HCEC 1CT (cell line): ENCODE results near the gene RBFOX2.

Experiments
- DNase-seq: peaks from one replicate; pipeline ENCODE4 v3.0.0-alpha.2; 2017

Gene RBFOX2

DNA sequence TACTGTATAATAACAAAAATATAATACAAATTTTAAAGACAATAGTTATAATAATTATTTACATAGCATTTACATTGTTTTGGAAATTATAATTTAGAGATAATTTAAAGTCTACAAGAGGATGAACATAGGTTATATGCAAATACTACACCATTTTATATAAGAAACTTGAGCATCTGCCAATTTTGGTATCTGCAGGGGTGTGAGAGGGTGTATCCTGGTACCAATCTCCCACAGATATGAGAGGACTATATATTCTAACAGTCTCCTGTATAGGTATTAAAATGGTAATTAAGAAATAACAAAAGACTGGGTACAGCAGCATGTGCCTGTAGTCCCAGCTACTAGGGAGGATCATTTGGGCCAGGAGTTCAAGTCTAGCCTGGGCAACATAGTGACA lies 176.5 kb downstream of the RBFOX2 start:
- DNase-seq, result no peak

DNA sequence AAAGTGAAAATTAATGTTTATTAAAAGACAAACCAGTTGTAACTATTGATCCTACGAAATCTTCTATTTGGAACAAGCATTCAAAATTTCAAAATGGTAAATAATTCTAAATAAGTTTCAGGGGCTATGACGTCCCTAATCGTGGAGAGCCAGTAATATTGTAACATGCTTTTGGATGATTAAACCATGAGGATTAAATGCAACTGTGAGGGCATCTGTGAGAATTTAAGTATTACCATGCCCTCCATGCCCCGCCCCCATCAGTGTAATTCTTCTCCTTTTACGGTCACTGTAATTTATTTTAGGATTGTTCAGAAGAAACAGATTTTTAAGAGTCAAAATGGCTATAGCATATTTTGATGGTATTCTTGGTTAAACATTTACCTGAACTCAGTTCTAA lies 177.8 kb downstream of the RBFOX2 start:
- DNase-seq, result no peak

DNA sequence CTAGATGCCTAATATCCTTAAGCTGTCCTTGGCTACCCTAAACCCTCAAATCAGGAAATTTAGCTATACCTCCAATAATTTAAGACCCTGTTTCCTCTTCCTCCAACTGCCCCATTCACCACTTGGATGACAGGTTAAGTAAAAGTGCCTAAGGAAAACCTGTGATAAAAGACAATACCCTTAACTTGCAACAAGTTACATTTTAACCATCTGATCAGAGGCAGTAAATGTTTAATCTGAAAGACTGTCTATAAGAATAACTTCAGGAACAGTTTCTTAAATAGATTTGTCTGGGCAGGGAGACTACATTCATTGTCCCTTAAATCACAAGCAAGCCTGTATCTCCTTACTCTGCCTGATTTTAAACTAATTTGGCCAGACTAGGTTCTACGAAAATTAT lies 181.8 kb downstream of the RBFOX2 start:
- no peak for DNase-seq

DNA sequence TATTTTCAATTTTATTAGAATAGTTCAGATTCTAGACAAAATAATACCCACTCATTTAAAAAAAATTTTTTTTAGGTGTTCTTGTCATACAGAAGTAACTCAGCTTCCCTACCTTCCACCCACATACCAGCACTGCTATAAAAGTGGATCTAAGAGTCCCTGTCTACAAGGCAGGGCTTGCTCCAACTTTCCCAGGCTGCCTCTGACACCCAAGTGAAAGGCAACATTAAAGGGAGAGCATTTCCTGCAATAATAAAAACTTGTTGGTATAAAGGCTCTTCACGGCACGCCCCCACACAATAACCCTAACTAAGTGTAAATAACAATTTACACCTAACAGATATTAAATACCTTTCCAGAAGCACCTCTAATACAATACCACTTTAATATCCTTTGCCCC lies 183.7 kb downstream of the RBFOX2 start:
- DNase-seq, result no peak

DNA sequence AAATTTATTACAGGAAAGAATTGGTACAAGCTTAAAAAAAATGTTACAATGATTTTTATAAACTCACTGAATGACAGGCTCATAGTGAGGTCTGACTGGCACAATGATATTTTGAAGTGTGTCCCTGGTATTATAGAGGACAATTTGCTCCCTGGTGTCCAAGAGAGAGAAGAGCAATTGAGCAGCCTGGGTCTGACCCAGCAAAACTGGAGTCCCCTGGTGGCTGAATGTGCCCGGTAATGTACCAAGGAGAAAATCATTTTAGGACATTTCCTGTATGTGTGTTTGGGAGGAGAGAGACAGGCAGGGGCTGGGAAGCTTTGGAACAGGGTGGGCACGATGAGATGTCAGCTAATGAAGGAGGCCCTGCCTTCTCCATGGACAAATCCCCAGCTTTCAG lies 185.7 kb downstream of the RBFOX2 start:
- peak; percentile 53 for DNase-seq

DNA sequence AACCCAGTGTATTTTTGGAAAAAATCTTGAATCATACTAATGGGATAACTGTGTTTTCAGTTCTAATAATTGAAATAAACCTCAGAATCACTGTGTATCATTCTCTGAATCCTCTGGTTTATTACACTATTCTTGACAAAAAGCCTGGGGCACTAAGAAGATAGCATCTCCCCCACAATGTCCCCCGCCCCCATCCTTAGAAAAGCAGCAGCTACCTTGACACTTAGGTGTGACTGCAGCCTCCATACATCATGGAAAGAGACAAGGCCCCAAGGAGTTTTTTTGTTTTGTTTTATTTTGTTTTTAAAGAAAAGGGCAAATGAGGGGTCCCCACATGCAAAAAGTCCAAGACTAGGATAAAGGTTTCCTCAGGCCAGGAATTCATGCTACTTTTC lies 186.1 kb downstream of the RBFOX2 start:
- DNase-seq, result no peak

DNA sequence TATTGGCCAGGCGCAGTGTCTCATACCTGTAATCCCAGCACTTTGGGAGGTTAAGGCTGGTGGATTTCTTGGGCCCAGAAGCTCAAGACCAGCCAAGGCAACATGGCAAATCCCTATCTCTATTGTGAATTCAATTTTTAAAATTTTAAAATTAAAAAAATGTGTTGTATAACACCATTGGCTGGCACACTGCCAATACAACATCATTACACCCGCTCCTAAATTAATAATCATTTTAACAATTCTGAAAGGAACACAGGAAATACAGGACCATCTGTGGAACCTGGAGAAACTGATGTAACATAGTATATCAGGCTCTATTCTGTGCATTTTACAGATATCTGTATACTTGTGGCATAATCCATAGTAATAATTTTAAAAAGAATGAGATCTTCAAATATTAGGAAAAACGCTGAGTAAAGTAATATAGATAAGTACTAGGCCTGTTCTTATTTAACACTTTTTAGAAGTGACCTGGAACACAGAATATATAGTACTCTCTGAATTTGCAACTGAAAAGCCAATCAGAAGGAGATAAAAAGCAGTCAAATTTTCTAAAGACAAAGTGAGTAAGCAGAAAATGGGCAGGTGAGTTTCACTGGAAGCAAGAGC lies 186.6 kb downstream of the RBFOX2 start:
- DNase-seq, result no peak

DNA sequence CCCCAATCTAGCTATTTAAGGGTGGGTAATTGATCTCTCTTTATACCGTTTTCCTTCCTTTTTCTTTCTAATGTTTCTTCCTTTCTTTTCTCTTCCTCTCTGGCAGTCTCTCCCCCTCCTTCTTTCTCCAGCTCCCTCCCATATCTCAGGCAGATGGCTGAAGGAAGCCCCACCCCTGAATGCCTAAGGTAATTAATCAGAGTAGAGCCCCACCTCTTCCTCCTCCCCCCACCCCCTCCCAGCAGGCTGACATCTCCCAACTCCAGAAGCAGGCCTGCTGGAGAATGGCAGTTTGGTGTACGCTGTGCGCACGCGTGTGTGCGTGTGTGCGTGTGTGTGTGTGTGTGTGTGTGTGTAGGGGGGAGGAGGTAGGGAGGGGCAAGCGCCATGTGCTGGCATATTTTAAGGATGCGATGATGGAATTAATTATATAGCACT lies 188.3 kb downstream of the RBFOX2 start:
- DNase-seq, result peak; percentile 96

DNA sequence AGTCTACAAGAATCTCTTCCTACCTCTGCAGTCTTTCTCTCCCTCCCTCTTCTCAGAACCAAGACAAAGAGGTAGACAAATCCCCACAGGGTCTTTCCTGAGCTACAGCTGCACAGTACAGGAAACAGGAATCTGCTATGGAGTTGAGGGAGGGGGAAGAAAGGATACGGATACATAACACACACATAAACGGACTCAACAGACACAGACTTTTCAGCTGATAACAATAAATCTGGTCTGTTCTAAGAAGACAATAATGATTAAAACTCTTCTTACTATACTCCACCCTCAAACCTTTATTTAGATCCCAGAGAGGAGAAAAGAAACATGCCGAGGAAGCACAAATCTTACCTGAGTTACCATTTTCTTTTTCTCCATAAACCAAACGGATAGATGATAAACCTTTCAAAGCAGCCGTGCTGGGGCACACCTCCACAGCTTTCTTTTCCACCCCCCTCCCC lies 188.8 kb downstream of the RBFOX2 start:
- peak; percentile 21 for DNase-seq

DNA sequence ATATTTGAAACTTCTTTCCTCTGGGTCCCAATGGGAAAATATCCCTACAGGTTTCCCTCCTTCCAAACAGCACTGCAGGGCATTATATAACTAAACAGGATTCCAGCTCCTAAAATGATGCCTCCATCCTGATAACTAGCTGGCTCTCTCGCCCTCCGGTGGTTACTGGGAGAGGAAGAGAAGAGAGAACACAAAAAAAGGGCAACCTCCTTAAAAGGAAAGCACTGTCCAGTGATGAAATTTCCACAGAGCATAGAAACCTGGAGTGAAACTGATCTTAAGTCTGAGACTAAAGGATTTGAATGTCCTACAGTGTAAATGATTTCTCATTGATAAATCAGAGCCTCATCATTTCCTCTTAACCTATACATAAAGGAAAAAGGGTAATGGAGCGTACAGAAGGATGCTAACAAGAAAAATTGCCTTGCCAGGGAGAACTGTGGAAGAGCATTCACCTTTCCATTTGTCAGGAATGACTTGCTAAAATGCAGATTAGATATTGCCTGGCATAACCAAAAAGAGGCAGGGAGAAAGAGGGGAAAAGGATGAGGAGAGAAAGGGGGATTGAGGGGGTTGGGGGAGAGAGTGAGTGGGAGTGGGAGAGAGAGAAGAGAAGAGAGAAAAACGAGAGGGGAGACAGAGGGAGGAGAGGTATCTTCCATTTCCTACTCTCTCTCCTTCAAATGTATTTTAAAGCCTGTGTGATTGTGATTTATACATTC lies 189.6 kb downstream of the RBFOX2 start:
- peak; percentile 80 for DNase-seq

DNA sequence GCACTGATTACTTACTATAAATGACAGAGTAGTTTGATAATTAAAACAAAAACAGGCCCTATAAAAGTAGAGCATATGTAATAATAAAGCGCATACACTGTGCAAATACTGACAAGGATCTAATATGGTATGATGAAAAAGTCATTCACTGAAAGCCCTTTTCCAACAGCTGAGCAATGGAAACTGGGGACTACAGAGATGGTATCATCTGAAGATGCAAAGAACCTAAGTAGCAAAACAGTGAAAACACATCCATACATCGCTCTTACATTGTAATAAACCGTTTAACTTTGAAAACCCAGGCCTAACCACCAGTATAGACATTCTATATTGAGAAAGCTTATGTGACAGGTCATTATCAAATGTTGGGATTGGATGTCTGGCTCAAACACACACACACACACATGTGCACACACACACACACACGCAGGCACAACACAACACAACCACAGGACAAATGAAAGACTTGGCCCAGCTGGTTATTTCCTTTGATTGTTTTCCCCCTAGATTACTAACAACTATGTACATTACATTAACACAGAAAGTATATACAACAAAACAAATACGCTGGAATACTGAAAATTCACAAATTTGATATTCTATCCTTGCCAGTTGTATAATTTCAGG lies 191.4 kb downstream of the RBFOX2 start:
- DNase-seq, result no peak

DNA sequence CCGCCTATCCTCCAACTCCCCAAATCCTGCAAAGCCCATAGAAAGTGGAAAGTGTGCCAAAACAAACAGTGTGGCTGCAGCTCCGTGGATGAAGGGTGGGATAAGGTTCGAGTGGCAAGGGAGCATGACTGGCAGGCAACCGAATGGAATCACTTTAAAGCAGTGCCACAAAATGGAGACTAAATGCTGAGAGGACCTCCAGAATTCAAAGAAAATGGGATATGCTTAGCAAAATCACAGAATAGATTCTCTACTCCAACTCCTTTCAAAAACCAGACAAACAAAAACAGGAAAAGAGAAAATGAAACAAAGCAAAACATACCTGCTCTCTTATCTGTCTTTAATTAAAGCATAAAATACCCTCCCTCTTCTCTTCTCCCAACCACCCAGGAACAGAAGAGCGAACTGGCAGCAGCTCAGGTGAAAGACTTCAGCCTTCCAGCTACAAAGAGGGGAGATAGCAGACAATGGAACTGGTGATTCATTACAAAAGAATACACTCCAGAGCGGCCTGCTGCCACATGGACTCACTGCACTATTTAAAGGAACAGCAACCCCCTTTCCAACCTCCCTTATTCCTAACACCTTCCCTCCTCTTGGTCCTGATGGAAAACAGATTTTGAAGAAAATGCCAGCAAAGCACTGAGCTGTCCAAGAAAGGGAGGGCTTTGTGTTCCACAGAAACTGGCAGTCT lies 192.5 kb downstream of the RBFOX2 start:
- DNase-seq, result peak; percentile 83

DNA sequence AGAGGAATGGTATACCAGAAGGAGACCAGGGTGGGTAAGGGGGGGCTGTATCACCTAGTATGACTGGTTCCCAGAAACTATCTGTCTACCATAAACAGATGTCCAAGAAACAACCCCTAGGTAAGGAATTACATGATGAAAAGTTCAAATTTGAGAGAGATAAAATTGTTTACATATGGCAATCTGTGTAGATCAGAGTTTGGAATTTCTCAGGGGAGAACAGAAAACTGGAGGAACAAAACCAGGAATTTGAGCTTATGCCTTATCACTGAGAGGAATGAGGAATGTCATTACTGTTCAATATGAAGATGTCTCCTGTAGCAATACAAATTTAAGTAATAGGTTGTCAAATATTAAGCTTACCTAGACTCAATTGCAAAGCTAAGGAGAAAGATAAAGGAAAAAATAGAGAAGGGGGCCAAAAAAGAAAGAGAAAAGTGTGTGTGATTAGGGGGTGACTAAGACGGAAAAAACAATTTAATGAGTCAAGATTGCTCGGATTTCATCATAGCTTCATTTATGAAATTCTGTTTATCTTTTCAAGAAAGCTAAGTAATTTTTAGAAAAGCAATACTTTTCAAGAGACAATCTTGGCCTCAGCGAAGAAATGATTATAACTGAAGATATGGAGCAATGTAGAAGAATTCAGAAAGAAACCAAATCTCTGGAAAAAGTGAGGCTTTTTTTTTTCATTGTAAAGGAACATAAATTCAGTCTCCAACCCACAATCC lies 193.2 kb downstream of the RBFOX2 start:
- DNase-seq, result peak; percentile 64

DNA sequence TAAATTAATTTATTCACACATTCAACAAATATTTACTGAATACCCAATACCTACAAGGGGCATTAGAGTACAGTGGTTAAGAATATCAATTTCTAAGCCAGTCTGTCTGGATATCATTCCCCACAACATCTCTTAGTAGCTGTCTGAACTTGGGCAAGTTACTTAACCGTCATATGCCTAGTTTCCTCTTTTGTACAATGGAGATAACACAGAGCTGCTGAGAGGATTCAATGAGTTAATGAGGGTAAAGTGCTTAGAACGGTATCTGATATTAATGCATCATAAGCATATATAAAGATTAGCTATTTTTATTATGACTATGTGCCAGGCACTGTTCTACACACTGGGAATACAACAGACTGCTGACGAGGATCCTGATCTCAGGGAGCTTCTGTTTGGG lies 194.6 kb downstream of the RBFOX2 start:
- DNase-seq, result no peak

DNA sequence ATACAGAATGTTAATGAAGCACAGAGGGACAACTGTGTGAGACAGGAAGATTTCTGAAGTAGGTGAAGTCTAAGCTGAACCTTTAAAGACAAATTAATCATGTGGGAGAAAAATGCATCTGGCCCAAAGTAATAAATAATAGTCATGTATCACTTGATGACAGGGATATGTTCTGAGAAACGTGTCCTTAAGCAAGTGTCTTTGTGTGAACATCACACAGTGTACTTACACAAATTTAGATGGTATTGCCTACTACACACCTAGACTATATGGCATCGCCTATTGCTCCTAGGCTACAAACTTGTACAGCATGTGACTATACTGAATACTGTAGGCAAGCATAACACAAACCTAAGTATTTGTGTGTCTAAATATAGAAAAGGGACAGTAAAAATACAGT lies 198.3 kb downstream of the RBFOX2 start:
- DNase-seq, result no peak

DNA sequence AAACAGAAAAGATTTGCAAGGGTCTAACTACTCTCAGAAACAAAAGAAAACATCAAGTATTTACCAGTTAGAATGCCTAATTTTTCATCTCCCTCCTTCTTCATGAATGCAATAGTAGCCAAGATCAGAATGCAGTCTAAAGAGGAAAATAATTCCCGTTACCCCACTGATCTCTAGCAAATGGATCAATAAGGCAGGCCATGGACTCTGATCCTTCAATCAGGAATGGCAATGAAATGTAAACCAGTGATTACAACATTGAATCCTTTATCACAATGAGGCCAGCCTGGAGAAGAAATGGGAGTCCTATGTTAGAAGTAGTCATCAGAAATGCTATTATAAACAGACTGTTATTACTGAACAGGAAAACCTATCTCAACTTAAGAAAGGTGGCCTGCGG lies 204.4 kb downstream of the RBFOX2 start:
- DNase-seq, result no peak

DNA sequence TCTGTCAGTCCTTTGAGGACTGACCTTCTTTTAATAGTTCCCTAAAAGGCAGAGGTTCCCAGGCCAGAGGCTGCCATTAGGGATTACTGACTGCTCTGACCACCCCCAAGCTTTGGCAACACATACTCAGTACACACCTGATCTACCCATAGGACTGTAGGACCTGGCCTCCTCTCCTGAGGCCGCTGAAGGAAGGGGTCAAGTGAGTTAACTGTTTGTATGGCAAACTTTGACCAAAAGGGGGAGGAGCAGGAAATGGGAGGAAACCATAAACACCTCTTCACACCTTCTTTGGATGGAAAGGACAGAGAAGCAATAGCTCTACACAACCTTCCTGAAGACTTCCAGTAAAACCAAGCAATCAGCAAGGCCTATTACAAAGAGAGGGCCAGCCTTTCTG lies 207.0 kb downstream of the RBFOX2 start:
- DNase-seq, result no peak

DNA sequence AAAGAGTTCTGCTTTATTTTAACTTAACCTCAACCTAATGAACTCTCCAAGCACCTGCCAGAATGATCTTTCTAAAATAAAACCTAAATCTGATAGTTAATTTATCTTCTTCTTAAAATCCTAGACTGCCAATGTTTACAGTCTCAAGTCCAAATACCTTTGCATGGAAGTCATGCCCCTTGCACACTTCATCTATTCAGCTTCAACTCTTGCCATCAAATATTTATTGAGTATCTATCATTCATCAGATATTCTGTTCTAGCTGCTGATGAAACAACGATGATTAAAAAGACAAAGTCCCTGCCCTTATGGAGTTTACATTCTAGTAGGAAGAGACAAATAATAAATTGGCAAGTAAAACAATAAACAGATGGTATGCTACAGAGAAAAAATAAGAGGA lies 209.2 kb downstream of the RBFOX2 start:
- no peak for DNase-seq

DNA sequence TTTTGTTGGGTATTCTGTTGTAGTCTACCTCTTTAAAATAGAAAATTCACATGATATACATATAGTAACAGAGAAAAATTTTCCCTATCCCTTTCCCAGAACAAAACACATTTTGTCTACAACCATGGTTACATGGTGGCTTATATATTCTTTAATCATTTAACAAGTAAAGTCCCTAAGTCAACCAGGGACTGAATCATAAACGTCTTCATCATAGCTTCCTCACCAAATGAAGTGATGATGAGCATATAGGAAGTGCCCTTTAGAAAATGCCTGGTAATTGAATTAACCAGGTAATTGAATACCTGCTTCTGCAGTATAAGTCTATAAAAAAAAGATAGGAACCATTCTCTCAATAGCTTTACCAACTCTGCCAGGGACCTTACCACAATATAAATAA lies 209.7 kb downstream of the RBFOX2 start:
- no peak for DNase-seq

DNA sequence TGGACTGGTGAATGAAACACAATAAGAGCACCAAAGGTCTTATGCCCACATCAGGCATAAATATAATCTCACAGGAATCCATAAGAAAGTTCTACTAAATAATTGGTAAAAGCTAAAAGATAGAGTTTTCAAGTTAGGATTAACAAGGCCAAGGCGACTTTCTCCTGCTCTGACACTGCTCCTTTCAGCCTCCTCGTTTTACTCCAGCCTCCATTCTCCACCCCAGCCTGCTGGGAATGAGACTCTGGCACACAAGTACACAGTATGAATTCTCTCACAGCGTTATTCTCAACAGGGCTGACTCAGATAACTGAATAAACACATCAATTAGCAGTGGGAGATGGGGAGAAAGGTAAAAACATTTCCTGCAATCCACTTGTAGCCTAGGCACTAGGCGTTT lies 216.0 kb downstream of the RBFOX2 start:
- DNase-seq, result no peak

DNA sequence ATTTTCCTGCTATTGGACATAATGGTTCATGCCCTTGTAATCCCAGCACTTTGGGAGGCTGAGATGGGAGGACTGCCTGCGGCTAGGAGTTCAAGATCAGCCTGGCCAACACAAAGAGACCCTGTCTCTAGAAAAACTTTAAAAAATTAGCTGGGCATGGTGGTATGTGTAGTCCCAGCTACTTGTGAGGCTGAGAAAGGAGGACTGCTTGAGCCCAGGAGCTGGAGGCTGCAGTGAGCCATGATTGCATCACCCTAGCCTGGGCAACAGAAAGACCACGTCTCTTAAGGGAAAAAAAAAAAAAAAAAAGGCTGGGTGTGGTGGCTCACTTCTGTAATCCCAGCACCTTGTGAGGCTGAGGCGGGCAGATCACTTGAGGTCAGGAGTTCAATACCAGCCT lies 217.0 kb downstream of the RBFOX2 start:
- no peak for DNase-seq

DNA sequence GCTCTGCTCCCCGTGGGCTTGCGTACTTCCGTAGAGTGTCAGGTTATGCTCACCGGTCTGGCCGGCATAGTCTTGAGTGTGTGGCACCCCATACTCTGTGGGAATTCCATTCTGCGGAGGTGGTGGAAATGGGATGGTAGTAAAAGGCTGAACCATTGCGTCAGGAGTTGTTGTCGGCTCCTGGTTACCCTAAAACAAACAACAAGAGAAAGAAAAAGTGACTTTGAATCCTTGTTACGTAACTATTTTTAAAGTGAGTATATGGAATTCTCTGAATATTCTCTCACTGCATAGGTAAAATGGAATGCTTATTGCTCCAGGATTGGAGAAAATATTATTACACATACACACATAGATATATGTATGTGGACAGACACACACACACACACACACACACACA lies 218.8 kb downstream of the RBFOX2 start:
- DNase-seq, result no peak

DNA sequence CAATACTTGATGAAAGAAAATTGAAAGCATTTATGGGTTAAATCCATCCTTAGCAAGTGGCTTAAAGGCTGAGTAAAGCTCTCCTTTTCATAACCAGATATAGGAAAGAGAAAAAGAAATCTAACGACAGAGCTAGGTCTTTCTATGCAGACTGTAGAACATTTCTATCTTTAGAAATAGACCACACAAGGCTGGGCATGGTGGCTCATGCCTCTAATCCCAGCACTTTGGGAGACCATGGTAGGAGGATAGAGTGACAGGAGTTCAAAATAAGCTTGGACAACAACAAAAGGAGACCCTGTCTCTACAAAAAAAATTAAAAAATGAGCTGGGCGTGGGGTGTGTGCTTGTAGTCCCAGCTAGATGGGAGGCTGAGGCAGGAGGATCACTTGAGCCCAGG lies 220.2 kb downstream of the RBFOX2 start:
- no peak for DNase-seq
